HCT116 (cell line): ENCODE measurements around the gene MYLK4. TPM values are rescaled to one million over a fixed set of nuclear protein-coding genes. Genes with fewer than 3 reads are reported as not detected.

Source experiments
- ATAC-seq: fragments of 200-7000 bp; cut with Tn5 transposase; 2 replicates; pipeline ENCODE4 v1.9.1; 2020; ENCODE audit warnings: mild to moderate bottlenecking, moderate library complexity
- BruUV-seq: library from RNA; stranded (reverse); fragments of 400-500 nt; replicated peaks from 2 replicates; lab custom pipeline; 2021; lab: Mats Ljungman, UMichigan
- CTCF ChIA-PET: fragments of 300-600 bp; sonication (Branson Sonifier 250); formaldehyde crosslinking; loops from one replicate; lab custom pipeline; 2021; ENCODE audit warnings: antibody characterized with exemption; lab: Charles Lee
- POLR2A ChIA-PET: fragments of 300-600, 350-600 bp; sonication (Branson Sonifier 250); formaldehyde crosslinking; loops from one replicate; lab custom pipeline; 2021; ENCODE audit warnings: antibody characterized with exemption; lab: Charles Lee
- RAD21 ChIA-PET, 2 experiments: fragments of 300-600 bp; sonication (Branson Sonifier 250); formaldehyde crosslinking; loops; one replicate each; lab custom pipeline; 2023; ENCODE audit warnings: low total read pairs in 2 of 2; ENCODE audit not compliant: uncharacterized antibody in 2 of 2, unreplicated experiment in 2 of 2, low non-redundant PET in 1 of 2; lab: Charles Lee
- DNase-seq: peaks from one replicate; pipeline ENCODE4 v3.0.0-alpha.2; 2010; ENCODE audit warnings: low read depth, low spot score
- H2AFZ ChIP-seq: fragments of 200-600 bp; shearing (Covaris generic), sonication (generic); 2 replicates; pipeline ENCODE4 v1.6.1; 2017; ENCODE audit warnings: low read depth, mixed run types, mixed read lengths, antibody characterized with exemption, low read length; ENCODE audit not compliant: poor library complexity, severe bottlenecking
- H3K27ac ChIP-seq: 2 replicates; pipeline ENCODE4 v1.5.1; 2012; ENCODE audit warnings: low read depth, low read length
- H3K27me3 ChIP-seq: fragments of 200-600 bp; sonication (generic); 2 replicates; pipeline ENCODE4 v1.6.1; 2016; ENCODE audit warnings: mixed run types, low read length, mixed read lengths; ENCODE audit not compliant: insufficient read depth
- H3K36me3 ChIP-seq, 2 experiments: fragments of 200-500 bp in 1 of 2; fragments of 200-600 bp in 1 of 2; sonication (Bioruptor generic) in 1 of 2; sonication (generic) in 1 of 2; 2 replicates each; pipeline versions ENCODE4 v1.5.1 to v1.6.1; 2014 to 2016; ENCODE audit warnings: low read length in 2 of 2, inconsistent platforms in 1 of 2, mixed read lengths in 1 of 2, mixed run types in 1 of 2; ENCODE audit not compliant: insufficient read depth in 2 of 2, control insufficient read depth in 1 of 2
- H3K4me1 ChIP-seq, 2 experiments: fragments of 200-600 bp in 1 of 2; sonication (generic) in 1 of 2; 2 replicates each; pipeline versions ENCODE4 v1.5.1 to v1.6.1; 2012 to 2017; ENCODE audit warnings: low read length in 2 of 2, inconsistent platforms in 1 of 2, mild to moderate bottlenecking in 1 of 2, mixed read lengths in 1 of 2, mixed run types in 1 of 2, moderate library complexity in 1 of 2; ENCODE audit not compliant: insufficient read depth in 2 of 2, control insufficient read depth in 1 of 2
- H3K4me2 ChIP-seq: fragments of 200-600 bp; sonication (generic); 2 replicates; pipeline ENCODE4 v1.6.1; 2017; ENCODE audit warnings: mixed run types, low read length, mixed read lengths
- H3K4me3 ChIP-seq, 2 experiments: fragments of 200-600 bp in 1 of 2; sonication (generic) in 1 of 2; replicated peaks in 1 of 2; 2 replicates each; pipeline ENCODE4 v1.5.1; 2011 to 2016; ENCODE audit warnings: low read length in 2 of 2, control low read depth in 1 of 2, low read depth in 1 of 2, mild to moderate bottlenecking in 1 of 2, mixed read lengths in 1 of 2, mixed run types in 1 of 2
- H3K79me2 ChIP-seq: fragments of 200-600 bp; sonication (generic); 2 replicates; pipeline ENCODE4 v1.6.1; 2017; ENCODE audit warnings: mild to moderate bottlenecking, mixed run types, low read length, moderate library complexity, mixed read lengths; ENCODE audit not compliant: insufficient read depth
- H3K9ac ChIP-seq: fragments of 200-600 bp; sonication (generic); 2 replicates; pipeline ENCODE4 v1.6.1; 2016; ENCODE audit warnings: low read length, mixed read lengths
- H3K9me2 ChIP-seq: fragments of 200-600 bp; sonication (generic), shearing (Covaris generic); 2 replicates; pipeline ENCODE4 v1.6.1; 2017; ENCODE audit warnings: mixed run types, mild to moderate bottlenecking, moderate library complexity; ENCODE audit not compliant: insufficient read depth
- H3K9me3 ChIP-seq, 2 experiments: fragments of 200-500 bp in 1 of 2; fragments of 200-600 bp in 1 of 2; sonication (Bioruptor generic) in 1 of 2; sonication (generic) in 1 of 2; 2 replicates each; pipeline ENCODE4 v1.6.1; 2014 to 2017; ENCODE audit warnings: low read length in 2 of 2, mixed read lengths in 2 of 2, inconsistent platforms in 1 of 2, low read depth in 1 of 2, mild to moderate bottlenecking in 1 of 2, mixed run types in 1 of 2, moderate library complexity in 1 of 2; ENCODE audit not compliant: control insufficient read depth in 1 of 2, insufficient read depth in 1 of 2
- H4K20me1 ChIP-seq: fragments of 200-600 bp; sonication (generic), shearing (Covaris generic); 2 replicates; pipeline ENCODE4 v1.6.1; 2017; ENCODE audit warnings: mixed run types, mild to moderate bottlenecking, moderate library complexity; ENCODE audit not compliant: insufficient read depth
- CBX3 ChIP-seq: IDR thresholded peaks from 2 replicates; pipeline ENCODE4 v1.6.1; 2012; ENCODE audit warnings: low read depth
- CEBPB ChIP-seq: IDR thresholded peaks from 2 replicates; pipeline ENCODE4 v1.6.1; 2012; ENCODE audit warnings: low read depth
- EGR1 ChIP-seq: IDR thresholded peaks from 2 replicates; pipeline ENCODE4 v1.6.1; 2012; ENCODE audit warnings: low read depth
- JUND ChIP-seq: IDR thresholded peaks from 2 replicates; pipeline ENCODE4 v1.6.1; 2012
- POLR2A ChIP-seq: IDR thresholded peaks from 2 replicates; pipeline ENCODE4 v1.7.0; 2011; ENCODE audit warnings: borderline replicate concordance; ENCODE audit not compliant: insufficient read depth, insufficient read length; ENCODE audit errors: extremely low read depth
- POLR2AphosphoS5 ChIP-seq: IDR thresholded peaks from 2 replicates; pipeline ENCODE4 v1.6.1; 2011; ENCODE audit warnings: mild to moderate bottlenecking, low read depth, low read length, moderate library complexity
- RAD21 ChIP-seq: IDR thresholded peaks from 2 replicates; pipeline ENCODE4 v1.6.1; 2012; ENCODE audit warnings: low read depth, mild to moderate bottlenecking
- SIN3A ChIP-seq: IDR thresholded peaks from 2 replicates; pipeline ENCODE4 v1.6.1; 2012; ENCODE audit warnings: low read depth
- SP1 ChIP-seq: IDR thresholded peaks from 2 replicates; pipeline ENCODE4 v1.6.1; 2012; ENCODE audit warnings: low read depth
- SRF ChIP-seq: IDR thresholded peaks from 2 replicates; pipeline ENCODE4 v1.6.1; 2012; ENCODE audit warnings: low read depth
- TCF7L2 ChIP-seq: IDR thresholded peaks from 2 replicates; pipeline ENCODE4 v1.7.0; 2011; ENCODE audit warnings: borderline replicate concordance, inconsistent platforms; ENCODE audit not compliant: insufficient read depth, insufficient read length; ENCODE audit errors: extremely low read depth
- intact Hi-C: fragments of 100-400 bp; cut with micrococcal nuclease; formaldehyde crosslinking; loops from 2 replicates; pipeline ENCODE4 v1.10.0; 2022
- total RNA-seq: library from RNA; stranded (reverse); gene quantifications from one replicate; pipeline ENCODE4 v1.2.1, GENCODE V29; 2021; ENCODE audit not compliant: unreplicated experiment
- TF ChIP-seq, protein P1 (sequence below): IDR thresholded peaks from 2 replicates; pipeline ENCODE4 v1.6.1; 2012
- TF ChIP-seq, protein P2 (sequence below): IDR thresholded peaks from 2 replicates; pipeline ENCODE4 v1.6.1; 2011; ENCODE audit warnings: mild to moderate bottlenecking, low read length, moderate library complexity; ENCODE audit not compliant: insufficient replicate concordance; ENCODE audit errors: extremely low read depth
- TF ChIP-seq, protein P3 (sequence below): IDR thresholded peaks from 2 replicates; pipeline ENCODE4 v1.6.1; 2012; ENCODE audit warnings: low read depth
- TF ChIP-seq, protein P4 (sequence below), 3 experiments: fragments of 200-600 bp in 1 of 3; sonication (generic) in 1 of 3; IDR thresholded peaks in 2 of 3; conservative IDR thresholded peaks in 1 of 3; 2 replicates each; pipeline ENCODE4 v1.5.1; 2012 to 2017; ENCODE audit warnings: low read depth in 2 of 3, low read length in 2 of 3, antibody characterized with exemption in 1 of 3, borderline replicate concordance in 1 of 3, control low read depth in 1 of 3, mild to moderate bottlenecking in 1 of 3, mixed read lengths in 1 of 3, mixed run types in 1 of 3, moderate library complexity in 1 of 3; ENCODE audit not compliant: insufficient read depth in 1 of 3
- TF ChIP-seq, protein P5 (sequence below): IDR thresholded peaks from 2 replicates; pipeline ENCODE4 v1.6.1; 2012

Gene MYLK4
- total RNA-seq, 1 experiment from 2014 or later: 0.27 TPM

DNA sequence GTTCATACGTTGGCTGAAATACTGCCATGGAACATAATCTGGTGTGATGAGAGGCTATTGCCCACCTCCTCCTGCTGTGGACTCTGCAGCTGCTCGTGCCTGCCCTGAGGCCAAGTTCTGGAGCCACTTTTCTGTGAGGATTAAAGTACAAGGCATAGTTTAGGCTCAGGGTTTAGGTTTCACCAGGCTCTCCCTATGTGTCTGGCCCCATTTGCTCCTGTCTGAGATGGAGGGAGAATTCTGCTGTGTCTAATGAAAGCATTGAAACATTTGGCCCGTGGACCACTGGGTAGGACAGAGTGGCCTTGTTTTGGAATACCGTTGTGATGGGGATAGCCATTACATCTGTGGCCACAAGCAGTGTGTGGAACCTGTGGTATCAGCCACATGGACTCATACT, 20.4 kb upstream of the MYLK4 start:
- H2AFZ ChIP-seq: no peak overlapping the region
- no peak overlapping the region for H3K9ac ChIP-seq
- H3K9me2 ChIP-seq: no peaks in the 10 kb centered on the region
- ATAC-seq (no peak), DNase-seq (no peak)
- ChIA-PET RAD21 (no interaction called here), CTCF (no interaction called here), POLR2A (interaction anchor here (1.0 kb wide), 1 partner anchor 11 kb away, joined by 4 read pairs; no protein-coding TSS in a partner anchor)
- no peaks in the 10 kb centered on the region for H3K27me3 ChIP-seq
- H3K4me3 ChIP-seq: no peak overlapping the region
- H3K36me3 ChIP-seq: peaks cover 34 to 47% of the 10 kb centered on the region in 2 experiments
- peaks cover 35% of the 10 kb centered on the region; the same call in 1 of the 2 replicates for H4K20me1 ChIP-seq
- BruUV-seq: no TSS peak
- intact Hi-C loops: no loop called here
- peaks cover 13 to 17% of the 10 kb centered on the region in 2 experiments for H3K4me1 ChIP-seq
- H3K27ac ChIP-seq: no peak overlapping the region
- TF ChIP-seq POLR2AphosphoS5 (no peak), SRF (no peak), RAD21 (no peak), CBX3 (no peak), SIN3A (no peak), SP1 (no peak), JUND (no peak), POLR2A (no peak), EGR1 (no peak), TCF7L2 (no peak), CEBPB (no peak)
- TF ChIP-seq, protein P1, sequence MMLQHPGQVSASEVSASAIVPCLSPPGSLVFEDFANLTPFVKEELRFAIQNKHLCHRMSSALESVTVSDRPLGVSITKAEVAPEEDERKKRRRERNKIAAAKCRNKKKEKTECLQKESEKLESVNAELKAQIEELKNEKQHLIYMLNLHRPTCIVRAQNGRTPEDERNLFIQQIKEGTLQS: no peak
- TF ChIP-seq, protein P2, sequence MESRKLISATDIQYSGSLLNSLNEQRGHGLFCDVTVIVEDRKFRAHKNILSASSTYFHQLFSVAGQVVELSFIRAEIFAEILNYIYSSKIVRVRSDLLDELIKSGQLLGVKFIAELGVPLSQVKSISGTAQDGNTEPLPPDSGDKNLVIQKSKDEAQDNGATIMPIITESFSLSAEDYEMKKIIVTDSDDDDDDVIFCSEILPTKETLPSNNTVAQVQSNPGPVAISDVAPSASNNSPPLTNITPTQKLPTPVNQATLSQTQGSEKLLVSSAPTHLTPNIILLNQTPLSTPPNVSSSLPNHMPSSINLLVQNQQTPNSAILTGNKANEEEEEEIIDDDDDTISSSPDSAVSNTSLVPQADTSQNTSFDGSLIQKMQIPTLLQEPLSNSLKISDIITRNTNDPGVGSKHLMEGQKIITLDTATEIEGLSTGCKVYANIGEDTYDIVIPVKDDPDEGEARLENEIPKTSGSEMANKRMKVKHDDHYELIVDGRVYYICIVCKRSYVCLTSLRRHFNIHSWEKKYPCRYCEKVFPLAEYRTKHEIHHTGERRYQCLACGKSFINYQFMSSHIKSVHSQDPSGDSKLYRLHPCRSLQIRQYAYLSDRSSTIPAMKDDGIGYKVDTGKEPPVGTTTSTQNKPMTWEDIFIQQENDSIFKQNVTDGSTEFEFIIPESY: no peak
- TF ChIP-seq, protein P3, sequence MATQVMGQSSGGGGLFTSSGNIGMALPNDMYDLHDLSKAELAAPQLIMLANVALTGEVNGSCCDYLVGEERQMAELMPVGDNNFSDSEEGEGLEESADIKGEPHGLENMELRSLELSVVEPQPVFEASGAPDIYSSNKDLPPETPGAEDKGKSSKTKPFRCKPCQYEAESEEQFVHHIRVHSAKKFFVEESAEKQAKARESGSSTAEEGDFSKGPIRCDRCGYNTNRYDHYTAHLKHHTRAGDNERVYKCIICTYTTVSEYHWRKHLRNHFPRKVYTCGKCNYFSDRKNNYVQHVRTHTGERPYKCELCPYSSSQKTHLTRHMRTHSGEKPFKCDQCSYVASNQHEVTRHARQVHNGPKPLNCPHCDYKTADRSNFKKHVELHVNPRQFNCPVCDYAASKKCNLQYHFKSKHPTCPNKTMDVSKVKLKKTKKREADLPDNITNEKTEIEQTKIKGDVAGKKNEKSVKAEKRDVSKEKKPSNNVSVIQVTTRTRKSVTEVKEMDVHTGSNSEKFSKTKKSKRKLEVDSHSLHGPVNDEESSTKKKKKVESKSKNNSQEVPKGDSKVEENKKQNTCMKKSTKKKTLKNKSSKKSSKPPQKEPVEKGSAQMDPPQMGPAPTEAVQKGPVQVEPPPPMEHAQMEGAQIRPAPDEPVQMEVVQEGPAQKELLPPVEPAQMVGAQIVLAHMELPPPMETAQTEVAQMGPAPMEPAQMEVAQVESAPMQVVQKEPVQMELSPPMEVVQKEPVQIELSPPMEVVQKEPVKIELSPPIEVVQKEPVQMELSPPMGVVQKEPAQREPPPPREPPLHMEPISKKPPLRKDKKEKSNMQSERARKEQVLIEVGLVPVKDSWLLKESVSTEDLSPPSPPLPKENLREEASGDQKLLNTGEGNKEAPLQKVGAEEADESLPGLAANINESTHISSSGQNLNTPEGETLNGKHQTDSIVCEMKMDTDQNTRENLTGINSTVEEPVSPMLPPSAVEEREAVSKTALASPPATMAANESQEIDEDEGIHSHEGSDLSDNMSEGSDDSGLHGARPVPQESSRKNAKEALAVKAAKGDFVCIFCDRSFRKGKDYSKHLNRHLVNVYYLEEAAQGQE: no peak
- TF ChIP-seq, protein P4, sequence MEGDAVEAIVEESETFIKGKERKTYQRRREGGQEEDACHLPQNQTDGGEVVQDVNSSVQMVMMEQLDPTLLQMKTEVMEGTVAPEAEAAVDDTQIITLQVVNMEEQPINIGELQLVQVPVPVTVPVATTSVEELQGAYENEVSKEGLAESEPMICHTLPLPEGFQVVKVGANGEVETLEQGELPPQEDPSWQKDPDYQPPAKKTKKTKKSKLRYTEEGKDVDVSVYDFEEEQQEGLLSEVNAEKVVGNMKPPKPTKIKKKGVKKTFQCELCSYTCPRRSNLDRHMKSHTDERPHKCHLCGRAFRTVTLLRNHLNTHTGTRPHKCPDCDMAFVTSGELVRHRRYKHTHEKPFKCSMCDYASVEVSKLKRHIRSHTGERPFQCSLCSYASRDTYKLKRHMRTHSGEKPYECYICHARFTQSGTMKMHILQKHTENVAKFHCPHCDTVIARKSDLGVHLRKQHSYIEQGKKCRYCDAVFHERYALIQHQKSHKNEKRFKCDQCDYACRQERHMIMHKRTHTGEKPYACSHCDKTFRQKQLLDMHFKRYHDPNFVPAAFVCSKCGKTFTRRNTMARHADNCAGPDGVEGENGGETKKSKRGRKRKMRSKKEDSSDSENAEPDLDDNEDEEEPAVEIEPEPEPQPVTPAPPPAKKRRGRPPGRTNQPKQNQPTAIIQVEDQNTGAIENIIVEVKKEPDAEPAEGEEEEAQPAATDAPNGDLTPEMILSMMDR (IDR thresholded peaks at IDR 0.05 in 2 of 3, conservative IDR thresholded peaks at IDR 0.05 in 1 of 3; ENCODE audit: borderline replicate concordance in 1 of 3, insufficient read depth in 1 of 3, low read depth in 2 of 3, low read length in 2 of 3): no peak
- TF ChIP-seq, protein P5, sequence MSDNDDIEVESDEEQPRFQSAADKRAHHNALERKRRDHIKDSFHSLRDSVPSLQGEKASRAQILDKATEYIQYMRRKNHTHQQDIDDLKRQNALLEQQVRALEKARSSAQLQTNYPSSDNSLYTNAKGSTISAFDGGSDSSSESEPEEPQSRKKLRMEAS: no peak
- no peak overlapping the region for H3K4me2 ChIP-seq
- peaks cover 100% of the 10 kb centered on the region for H3K79me2 ChIP-seq
- H3K9me3 ChIP-seq: no peaks in the 10 kb centered on the region
